ENCODE results near the gene ST6GALNAC1.

ST6GALNAC1 gene

DNA sequence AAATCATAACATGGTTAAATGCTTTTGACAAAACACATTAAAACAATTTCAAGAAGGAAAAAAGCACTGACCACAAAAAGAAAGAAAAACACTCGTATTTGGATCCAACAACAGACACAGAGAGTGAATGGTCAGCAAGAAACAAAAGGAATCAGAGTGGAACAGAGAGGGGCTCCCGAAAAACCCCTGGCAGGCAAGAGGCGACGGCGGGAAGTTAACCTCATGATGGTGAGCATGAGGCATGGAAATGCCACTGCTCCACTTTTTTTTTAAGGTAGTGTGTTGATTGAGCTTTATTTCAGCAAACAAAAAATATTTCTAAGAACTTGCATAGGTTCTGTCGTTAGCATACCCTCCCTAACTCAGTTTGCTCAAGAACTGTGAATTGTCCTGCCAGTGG is 32.1 kb upstream of the ST6GALNAC1 start:
- FAIRE-seq = no peak

DNA sequence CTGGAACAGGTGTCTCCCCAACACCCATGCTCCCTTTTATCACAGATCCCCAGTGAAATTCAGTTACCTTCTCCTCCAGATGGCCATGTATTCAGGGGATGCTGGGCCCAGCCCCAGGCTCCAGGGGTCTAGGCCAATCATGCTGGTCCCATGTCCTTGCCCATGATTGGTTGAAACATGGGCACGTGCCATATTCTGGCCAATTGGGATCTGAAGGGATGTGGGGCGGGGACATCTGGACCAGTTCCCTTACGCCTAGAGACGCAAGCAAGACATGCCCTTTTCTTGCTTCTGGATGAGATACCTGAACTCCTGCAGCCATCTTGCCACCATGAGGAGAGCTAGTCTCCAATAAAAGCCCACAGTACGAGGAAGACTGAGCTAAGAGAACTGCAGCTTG is 31.0 kb upstream of the ST6GALNAC1 start:
- FAIRE-seq = no peak

DNA sequence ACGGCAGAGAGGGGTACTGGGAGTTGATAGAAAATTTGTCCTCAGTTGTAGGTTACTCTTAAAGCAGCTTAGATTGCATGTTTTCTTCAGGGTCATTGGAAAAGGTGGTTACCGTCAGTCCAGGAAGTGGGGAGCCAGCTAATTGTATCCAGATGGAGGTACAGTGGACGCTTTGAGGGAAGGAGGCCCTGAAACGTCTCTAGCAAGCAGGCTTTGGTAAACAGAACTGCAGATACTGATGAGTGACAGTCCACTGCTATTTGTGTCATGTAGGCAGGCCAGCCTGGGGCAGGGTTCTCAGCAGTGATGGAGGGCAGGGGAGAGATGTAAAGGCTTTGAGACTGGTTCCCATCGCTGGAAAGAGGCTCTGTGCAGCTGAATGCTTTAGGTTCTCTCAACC is 30.2 kb upstream of the ST6GALNAC1 start:
- FAIRE-seq = no peak

DNA sequence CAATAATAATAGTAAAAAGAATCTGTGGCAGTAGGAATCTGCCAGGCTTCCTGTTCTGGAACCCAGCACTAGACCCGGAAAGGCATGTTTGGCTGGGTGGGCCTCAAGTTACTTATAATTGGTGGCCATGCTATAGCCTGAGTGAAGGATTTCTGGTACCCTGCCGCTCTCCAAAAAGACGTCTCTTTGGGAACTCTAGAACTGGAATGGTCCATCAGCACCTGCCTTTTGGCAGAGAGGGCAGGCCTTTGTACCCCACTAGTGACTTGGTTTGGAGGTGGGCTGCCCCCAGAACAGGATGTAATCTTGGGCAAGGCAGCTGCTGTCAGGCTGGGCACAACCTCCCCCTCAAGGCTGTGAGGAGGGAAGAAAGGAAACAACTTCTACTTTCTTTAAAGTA is 29.3 kb upstream of the ST6GALNAC1 start:
- FAIRE-seq = no peak

DNA sequence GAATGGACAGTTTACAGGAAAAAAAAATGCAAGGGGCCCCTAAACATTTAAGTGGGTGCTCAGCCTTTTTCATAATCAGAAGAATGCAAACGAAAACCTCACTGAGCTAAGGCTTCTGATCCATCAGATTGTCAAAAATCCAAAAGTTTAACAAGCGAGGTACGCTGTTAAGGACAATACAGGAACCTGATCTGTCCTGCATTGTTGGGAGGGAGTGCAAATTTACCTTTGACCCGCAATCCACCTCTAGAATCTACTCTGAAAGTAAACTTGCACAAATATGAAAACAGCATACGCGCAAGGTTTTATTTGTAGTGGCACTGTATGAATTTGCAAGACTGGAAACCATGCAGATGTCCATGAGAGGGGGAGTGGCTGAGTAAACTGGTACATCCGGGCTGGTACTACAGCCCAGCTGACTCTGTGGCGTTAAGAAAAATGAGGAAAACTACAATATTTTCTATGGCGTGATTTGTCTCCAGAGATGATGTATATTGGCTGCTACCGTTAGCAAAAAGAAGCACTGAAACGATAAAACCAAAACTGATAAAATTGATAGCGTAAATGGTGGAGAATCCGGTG is 28.8 kb upstream of the ST6GALNAC1 start:
- FAIRE-seq = no peak

DNA sequence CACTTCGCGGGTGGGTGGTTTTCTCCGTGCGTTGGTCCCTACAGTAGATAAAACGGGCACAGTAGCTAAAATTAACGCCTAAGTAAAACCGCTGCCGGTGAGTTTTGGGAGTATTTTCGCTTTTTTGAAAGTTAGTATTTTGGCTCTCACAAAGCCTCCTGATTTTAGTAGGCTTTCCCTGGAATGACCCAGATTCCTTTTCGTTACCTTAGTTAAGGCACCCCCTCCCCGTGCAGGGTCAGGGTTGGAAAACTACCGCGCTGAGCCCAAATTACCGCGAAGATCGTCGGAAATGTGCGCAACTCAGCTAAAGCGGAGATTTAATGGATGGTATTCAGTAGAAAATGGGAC is 28.3 kb upstream of the ST6GALNAC1 start:
- FAIRE-seq = no peak

DNA sequence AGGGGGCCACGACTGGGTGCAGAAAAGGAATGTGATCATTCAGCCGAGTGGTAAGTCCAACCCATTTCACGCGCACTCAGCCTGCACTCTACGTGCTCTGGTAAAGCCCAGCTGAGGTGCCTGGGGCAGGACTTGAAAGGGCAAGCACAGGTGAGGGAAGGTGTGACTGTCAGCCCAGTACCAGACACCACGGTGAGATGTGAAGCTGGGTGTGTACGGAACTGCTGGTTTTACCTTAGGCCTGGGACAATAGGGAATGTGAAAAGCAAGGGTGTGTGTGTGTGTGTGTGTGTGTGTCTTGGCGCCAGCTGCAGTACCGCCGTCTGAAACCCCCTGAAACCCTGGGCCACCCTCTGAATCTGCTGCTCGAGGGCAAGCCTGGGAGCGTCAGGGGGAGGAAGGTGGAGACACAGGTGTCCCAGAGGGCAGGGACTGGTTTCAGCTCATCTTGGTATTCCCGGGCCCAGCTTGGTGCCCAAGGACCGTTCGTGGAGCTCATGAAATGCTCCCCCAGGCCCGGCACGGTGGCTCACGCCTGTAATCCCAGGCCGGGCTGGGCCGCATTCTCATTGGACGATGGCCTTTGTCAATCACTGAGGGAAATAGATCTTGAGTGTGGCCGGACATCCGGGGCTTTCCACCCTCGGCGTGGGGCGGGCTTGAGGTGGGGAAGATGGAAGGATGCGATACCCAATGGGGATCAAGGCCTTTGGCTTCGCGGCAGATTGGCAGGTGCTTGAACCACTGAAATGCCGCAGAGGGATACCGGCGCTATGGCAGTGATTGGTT is 27.8 kb upstream of the ST6GALNAC1 start:
- FAIRE-seq = peak; percentile 68

DNA sequence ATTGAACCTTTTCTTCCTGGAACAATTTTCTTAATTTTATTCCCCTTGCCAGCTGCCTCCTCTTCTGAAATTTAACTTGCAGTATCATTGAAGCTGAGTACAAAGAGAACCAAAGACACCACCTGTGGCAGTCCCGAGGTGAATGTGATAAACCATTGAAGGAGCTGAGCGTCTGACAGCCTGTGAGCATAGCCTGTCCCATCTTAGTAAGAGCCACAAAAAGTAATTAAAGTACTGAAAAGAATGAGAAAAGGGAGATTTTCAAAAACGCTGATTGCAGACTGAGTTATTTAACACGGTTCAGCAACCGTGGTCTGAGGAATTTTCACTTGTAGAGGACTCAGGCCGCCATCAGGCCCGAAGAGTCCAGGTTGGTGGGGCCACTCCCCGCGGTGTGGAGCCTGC is 27.2 kb upstream of the ST6GALNAC1 start:
- no peak for FAIRE-seq

DNA sequence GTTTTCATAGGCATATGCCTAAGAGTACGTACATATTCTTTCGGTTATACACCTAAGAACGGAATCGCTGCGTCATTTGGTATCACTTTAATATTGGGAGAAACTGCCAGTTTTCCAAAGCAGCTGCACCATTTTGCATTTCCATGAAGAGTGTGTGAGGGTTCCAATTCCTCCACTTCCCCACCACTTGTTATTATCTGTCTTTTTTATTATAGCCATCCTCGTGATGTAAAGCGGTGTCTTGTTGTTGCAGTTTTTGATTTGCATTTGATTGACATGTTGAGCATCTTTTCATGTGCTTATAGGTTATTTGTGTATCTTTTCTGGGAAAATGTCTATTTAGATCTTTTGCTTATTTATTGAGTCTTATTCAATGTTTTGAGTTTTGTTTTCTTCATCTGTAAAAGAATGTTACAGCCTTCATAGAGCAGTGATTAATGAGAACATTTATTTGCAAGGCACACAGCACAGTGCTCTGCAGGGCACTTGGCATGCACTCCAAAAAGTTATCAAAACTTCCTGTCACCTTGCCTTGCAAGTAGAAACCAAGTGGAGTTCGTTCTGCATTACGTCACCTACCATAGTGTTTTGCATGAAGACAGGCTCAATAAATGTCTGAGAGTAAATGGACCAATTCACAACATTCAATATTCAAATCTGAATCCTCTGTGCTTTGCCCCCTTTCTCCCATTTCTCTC is 26.6 kb upstream of the ST6GALNAC1 start:
- no peak for FAIRE-seq

DNA sequence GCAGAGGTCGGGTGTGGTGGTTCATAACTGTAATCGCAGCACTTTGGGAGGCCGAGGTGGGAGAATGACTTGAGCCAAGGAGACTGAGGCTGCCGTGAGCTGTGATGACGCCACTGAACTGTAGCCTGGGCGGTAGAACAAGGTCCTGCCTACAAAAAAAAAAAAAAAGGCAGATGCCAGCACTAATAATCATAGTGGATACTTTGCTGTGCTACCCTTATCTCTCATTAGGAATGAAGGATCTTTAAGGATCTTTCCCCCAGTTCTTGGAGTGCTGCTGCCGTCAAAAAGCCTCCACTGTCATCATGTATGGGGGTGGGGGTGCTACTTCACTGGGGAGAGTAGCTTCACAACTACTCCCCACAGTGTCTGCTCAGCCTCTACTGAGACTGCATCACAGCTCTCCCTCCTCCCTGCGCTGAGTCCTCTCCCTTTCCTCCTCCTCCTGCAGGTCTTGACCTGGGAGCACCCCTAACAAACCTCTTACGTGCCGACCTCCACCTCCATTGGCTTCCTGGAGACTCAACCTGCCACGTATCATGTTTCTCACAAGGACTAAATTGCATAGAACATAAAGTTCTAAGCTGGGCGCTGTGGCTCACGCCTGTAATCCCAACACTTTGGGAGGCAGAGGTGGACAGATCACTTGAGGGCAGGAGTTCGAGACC is 24.4 kb upstream of the ST6GALNAC1 start:
- no peak for FAIRE-seq

DNA sequence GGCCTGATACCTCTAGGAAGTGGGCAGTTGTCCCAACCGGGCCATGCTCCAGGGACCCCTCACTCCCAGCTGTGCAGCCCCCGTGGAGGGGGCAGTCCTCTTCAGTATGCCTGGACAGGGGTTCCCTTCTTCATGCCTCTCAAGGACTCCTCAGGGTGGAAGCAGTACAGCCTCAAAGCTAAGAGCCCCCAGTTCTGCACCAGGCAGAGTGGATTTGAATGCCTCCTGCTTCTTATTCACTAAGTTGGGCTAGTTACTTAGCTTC is 23.9 kb upstream of the ST6GALNAC1 start:
- no peak for FAIRE-seq

DNA sequence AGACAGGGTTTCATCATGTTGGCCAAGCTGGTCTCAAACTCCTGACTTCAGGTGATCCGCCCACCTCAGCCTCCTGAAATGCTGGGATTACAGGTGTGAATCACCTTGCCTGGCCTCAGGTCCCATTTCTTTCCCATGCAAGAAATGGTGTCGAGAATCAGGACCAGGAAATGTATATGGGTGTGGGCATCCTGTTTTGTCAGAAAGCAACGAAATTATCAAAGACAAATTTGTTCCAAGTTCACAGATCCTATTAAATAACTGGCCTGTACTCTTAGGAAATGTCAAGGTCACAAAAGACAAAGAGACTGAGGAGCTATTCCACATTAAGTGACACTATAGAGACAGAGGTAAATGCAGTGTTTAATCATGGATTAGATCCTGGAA is 17.1 kb upstream of the ST6GALNAC1 start:
- no peak for FAIRE-seq

DNA sequence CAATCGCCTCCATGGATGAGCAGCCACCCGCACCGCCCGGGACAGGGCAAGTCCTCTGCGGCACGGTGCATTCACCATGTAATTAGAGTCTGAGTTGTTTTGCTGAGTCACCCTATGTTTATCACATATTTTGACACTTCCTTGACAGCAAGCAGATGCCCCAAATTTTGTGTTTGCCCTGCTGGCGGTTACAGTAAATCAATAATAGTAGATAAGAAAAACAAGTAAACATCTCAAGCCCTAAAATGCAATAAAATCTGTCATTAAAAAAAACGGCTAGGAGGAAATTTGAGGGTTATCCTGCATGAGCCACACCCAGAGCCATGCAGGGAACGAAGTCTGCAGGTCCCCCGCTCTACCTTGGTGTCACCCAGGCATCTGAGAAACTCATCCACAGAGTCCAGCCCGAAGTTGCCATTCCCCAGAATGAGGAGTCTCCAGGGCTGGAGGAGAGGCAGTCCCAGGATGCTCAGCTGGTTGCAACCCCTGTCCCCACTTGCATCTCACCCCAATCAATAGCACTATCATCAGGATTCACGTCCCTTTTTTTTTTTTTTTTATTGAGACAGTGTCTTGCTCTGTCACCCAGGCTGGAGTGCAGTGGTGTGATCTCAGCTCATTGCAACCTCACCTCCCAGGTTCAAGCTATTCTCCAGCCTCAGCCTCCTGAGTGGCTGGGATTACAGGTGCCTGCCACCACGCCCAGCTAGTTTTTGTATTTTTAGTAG is 16.5 kb upstream of the ST6GALNAC1 start:
- no peak for FAIRE-seq

DNA sequence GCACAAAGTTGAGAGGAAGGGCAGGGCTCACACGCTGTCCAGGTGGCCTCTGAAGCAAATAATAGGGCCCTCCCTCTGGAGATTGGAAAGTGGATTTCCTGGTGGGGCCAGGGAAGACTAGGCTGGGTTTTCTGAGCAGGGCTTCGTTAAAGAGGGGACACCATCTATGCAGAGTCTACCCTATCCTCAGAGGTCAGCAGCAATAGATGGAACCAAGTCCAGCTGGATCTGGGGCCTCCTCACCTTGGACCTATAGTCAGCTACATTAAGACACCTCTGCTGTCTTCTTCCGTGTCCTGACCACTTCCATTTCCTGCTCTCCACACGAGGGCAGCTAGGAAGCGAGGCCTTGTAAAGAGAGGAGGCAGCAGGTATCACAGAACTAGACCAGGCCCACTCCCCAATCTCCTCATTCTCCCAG is 14.7 kb upstream of the ST6GALNAC1 start:
- FAIRE-seq = no peak

DNA sequence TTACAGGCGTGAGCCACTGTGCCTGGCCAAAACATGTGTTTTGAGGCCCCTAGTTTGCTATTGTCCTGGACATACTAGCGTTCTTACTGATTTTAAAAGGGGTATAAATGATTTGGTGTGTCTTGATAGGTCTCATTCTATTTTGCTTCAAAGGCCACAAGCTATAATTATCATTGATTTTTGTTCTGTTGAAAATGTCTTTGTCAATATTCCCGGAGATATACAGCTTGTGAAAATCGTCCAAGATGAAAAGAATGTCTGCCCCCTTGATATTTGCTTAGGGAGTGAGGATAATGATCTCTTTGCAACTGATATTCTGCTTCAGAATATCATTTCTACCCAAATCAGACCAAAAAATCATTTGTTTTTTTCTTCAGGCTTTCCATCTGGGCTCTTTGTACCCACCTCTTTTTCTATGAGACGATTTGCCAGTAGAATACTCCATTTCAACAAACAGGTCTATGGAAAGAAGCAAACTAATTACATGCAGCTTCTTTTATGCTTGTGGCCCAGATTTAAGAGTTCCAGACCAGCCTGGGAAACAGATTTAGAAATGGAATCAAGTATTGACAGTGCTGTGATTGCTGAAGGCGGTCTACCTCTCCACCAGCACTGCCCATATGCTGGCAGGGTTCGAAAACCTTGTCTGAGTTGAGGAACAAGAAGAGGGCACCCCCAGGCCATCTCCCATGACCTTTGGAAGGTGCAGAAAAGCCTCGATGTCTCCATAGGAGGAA is 14.1 kb upstream of the ST6GALNAC1 start:
- FAIRE-seq = no peak

DNA sequence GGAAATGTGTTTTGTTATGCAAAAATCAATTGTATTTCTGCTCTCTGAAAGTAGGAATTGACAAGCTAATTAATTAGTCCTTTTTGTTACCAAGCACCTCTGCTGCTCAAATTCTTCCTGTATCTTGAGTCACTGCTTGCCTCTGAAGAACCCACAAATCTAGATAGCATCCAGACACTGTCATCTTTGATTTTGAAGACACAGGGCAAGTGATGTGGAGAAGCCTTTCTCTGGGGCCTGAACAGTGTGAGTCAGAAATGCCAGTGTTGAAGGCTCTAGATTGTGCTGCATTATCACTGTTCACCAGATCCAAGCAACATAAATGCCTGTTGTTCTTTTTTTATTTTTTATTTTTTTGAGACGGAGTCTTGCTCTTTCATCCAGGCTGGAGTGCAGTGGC is 10.9 kb upstream of the ST6GALNAC1 start:
- no peak for FAIRE-seq

DNA sequence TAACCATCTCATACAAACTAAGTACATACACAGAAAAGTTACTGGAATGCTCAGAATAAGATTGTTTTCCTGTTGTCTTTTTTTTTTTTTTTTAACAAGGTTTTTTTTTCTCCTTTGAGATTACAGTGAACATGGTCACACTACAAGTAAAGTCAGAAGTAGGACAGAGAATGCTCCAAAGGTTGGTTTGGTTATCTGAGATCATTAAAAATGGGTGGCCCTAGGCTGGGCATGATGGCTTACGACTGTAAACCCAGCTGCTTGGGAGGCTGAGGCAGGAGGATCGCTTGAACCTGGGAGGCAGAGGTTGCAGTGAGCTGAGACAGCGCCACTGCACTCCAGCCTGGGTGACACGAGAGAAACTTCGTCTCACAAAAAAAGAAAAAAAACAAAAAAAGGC is 6.9 kb upstream of the ST6GALNAC1 start:
- no peak for FAIRE-seq

DNA sequence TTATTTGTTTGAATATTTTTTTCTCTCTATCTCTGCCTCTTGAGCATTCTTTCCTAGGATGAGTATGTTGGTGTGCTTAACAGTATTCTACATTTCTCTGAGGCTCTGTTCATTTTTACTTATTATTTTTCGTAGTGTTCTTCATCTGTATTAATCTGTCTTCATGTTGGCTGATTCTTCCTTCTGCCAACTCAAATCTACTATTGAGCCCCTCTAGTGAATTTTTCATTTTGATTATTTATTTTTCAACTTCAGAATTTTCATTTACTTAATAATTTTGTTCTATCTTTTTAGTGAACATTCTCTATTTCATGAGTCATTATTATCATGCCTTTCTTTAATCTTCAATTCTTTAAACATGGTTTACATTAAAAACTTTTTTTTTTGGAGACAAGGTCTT is 3.2 kb upstream of the ST6GALNAC1 start:
- no peak for FAIRE-seq

DNA sequence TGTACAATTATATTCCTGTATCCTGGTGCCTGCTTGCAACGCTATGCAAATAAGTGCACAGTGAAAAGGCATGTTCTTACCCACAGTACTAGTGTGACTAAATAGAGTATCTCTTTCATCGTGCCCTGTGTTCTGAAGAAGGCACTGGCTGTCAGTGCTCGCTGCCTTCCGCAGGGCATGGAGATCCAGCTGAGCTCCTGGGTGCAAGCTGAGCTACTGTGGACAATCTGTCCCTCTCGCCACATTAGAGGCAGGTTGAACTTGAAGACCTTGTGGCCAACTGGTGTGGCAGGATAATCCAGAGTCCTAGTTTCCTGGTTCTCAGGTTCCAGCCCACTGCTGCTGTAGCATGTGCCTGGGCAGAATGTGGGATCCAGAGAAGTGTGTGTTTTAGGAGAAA is 1.9 kb upstream of the ST6GALNAC1 start:
- FAIRE-seq = no peak

DNA sequence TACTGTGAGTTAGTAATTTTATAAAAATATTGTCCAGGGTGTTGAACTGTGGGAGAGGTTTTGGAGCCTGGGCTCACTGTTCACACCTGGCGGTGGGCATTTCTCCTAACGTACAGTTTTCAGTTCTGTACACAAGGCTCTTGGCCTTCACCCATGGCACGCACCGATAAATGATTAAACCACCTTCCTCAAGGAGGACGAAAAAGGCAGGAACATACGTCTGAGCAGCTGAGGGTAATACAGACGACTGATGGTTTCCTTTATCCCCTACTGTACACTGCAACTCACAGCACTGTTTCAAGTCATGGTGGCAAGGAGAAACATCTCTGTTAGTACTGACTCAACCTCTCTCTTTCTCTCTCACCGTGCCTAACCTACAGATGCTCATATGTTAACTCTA is 1.4 kb upstream of the ST6GALNAC1 start:
- no peak for FAIRE-seq

DNA sequence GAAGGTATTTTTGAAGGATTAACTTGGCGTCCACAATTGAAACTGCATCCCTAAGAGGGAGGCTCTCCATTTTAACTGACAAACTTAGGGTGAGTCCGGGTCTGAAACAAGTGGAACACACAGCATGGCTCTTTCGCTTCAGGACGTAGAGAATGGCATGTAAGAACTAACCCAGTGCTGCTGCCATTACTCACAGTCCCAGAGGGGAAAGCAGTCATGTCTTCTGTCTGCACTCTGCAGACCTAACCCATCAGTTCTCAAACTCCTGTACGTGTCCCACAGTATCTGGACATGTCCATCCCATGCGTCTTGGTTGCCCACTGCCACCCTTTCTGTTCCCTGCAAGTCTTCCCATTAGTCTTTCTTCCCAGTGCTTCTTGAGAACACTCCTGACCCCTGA is 563 bp downstream of the ST6GALNAC1 start:
- no peak for FAIRE-seq

DNA sequence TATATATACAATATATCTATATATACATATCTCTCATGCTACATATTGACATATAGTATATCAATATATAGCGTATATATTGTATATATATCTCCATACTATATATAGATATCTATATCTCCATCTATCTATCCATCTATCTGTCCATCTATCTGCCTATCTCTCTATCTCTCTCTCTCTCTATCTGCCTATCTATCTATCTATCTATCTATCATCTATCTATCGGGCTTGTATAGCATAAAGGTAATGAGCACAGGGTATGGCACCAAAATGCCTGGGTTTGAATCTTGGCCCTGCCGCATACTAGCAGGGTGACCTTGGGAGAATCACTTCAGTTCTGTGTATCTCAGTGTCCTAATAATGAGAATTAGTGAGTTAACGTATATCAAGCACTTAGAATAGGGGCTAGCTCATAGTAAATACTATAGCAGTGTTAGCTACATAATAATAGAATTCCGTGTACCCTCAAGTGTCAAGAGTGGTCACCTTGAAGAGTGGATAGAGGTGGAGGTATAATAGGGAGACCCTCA is 1.5 kb downstream of the ST6GALNAC1 start:
- no peak for FAIRE-seq

All from colon (tissue), 2 donors.